ENCODE measurements around the gene SNX8.

- no peak for TF ChIP-seq EZH2 (IDR thresholded peaks at IDR 0.05; ENCODE audit: borderline replicate concordance, insufficient read depth, low read depth, low read length, poor library complexity, severe bottlenecking)
- TF ChIP-seq CTCF (IDR thresholded peaks at IDR 0.05) = no peak
Measured at GRCh38 chr7:2213551-2214215, 100.6 kb downstream of the SNX8 start.

Data from B cell (primary cell).